WI38 (cell line): ENCODE results near the gene ADIPOQ.

Experiments used
- H3K4me3 ChIP-seq: 2 replicates; pipeline ENCODE4 v1.5.1; 2011; ENCODE audit warnings: low read depth, mild to moderate bottlenecking, control low read depth, low read length
- TF ChIP-seq, protein P1 (sequence below): IDR thresholded peaks from 2 replicates; pipeline ENCODE4 v1.5.1; 2012; ENCODE audit warnings: low read depth, mild to moderate bottlenecking, control low read depth, low read length

ADIPOQ gene

DNA sequence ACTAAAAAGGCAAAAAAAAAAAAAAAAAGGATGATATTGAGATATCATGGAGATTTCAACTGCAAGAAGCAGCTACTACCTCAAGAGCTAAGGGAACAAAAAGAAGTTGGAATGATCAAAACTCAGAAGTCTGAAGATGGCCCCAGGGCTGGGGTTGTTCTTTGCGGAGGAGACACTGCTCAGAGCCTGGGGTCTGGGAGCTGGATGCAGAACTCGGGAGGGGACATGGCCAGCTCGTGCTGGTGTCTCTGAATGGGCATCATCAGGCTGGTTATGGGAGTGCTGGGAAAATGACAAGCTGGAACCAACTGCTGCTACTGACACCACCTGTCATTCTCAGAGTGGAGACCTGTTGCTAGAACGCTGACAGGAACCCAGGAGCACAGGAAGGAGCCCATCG lies 14.2 kb upstream of the ADIPOQ start:
- TF ChIP-seq, protein P1, sequence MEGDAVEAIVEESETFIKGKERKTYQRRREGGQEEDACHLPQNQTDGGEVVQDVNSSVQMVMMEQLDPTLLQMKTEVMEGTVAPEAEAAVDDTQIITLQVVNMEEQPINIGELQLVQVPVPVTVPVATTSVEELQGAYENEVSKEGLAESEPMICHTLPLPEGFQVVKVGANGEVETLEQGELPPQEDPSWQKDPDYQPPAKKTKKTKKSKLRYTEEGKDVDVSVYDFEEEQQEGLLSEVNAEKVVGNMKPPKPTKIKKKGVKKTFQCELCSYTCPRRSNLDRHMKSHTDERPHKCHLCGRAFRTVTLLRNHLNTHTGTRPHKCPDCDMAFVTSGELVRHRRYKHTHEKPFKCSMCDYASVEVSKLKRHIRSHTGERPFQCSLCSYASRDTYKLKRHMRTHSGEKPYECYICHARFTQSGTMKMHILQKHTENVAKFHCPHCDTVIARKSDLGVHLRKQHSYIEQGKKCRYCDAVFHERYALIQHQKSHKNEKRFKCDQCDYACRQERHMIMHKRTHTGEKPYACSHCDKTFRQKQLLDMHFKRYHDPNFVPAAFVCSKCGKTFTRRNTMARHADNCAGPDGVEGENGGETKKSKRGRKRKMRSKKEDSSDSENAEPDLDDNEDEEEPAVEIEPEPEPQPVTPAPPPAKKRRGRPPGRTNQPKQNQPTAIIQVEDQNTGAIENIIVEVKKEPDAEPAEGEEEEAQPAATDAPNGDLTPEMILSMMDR = no peak
- H3K4me3 ChIP-seq = no peak overlapping the region

DNA sequence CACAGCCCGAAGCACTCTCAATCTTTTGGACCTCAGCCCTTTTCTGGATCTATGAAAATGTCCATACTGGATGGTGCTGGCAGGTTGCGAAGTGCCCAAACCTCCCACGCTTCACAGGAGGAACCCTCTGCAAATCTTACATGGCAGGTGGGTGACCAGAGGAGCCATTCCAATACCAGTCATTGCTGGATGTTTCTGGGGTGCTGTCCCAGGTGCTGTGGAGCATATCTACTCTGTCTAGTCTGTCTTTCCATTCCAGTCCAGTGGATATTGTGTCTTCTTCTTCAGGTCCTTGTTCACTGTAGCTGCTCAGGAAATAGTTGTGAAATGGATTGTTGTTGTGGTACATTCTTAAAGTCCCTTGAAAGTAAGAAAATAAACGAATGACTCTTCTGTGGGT lies 10.7 kb upstream of the ADIPOQ start:
- H3K4me3 ChIP-seq = no peak overlapping the region

DNA sequence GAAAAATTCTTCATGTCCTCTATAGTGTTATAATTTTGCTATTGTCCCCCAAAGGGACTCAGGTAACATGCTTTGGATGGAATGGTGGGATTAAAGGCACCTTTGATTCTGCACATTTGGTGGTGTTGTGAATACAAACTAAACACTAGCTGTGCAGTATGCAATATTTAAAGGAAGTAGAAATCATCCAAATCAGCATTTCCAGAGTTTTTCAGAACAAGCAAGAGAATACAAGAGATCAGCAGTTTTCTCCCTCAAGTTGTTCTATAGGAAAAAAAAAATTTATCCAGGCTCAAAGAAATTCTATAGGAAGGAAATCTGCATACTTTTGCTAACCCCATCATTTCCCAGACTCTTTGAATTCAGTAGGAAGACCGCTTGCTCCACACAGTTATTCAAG lies 10.2 kb upstream of the ADIPOQ start:
- H3K4me3 ChIP-seq = no peak overlapping the region
- TF ChIP-seq, protein P1 = no peak

More for the DNA sequence above, 10.7 kb upstream of the ADIPOQ start:
- TF ChIP-seq, protein P1 = no peak

DNA sequence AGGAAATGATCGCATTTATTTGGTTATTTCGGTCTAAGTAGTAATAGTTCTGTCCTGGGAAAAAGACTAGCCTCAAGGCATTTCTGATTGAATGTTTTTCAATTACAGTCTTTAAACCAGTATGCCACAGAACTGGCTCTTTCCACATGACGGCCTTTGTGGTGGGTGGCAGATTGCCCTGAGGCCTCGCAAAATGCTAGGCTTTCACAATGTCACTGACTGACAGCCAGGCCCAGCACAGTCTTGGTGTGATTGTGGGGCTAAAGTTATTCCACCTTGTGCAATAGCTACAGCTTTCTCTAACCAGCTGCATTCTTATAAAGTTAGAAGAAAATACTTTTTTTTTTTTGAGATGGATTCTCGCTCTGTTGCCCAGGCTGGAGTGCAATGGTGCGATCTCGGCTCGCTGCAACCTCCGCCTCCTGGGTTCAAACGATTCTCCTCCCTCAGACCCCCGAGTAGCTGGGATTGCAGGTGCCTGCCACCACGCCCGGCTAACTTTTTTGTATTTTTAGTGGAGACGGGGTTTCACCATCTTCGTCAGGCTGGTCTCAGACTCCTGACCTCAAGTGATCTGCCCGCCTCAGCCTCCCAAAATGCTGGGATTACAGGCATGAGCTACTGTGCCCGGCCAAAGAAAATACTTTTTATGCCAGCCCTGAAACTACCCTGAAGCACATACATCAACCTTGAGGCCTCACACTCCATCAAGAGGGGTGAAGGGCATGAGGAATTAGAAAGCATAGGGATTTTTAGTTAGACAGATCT lies 2.5 kb upstream of the ADIPOQ start:
- no peak overlapping the region for H3K4me3 ChIP-seq
- TF ChIP-seq, protein P1 = no peak

DNA sequence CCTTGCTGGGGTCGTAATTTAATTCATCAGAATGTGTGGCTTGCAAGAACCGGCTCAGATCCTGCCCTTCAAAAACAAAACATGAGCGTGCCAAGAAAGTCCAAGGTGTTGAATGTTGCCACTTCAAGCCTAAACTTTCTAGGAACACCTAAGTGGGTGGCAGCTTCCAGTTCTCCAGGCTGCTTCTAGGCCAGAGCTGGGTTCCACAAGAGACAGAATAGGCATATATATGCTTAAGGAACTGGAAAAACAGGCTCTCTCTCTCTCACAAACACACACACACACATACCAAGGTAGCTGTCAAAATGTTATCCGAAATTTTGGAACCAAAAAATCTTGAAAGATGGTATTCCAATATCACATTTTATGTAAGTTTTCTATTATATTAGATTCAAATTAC lies 890 bp upstream of the ADIPOQ start:
- H3K4me3 ChIP-seq = no peak overlapping the region
- TF ChIP-seq, protein P1 = no peak

DNA sequence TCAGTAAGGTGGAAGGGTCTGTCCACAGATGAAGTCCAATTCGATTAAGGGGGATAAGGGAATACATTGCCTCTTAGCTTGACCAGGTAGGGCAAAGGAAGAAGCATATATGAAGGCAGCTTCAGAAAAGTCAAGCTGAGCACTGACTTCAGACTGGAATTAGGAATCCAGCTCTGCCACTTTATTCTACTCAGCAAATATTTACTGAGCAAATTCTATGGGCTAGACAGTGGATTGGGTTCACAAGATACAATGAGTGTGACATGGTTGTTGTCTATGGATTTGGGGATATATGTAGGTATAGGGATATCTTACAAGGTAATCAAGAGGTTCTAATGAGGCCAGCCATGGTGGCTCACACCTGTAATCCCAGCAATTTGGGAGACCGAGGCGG lies 526 bp downstream of the ADIPOQ start:
- H3K4me3 ChIP-seq = no peak overlapping the region
- TF ChIP-seq, protein P1 = no peak

DNA sequence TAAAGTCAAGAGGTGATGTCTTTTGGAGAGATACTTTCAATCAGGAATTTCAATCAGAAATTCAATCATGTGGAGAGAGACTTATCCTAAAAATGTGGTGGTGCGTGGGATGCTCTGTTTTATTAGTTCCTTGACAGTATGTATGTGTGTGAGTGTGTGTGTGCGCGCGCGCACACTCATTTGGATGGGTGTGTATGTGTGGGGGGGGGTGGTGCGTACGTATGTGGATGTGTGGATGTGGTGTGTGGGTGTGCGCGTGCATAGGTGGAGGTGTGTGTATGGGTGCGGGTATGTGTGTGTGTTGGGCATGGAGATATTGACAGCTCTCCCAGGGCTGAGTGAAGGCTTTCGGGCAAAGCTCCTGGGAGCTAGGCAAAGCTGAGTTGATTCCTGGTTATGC lies 2.4 kb downstream of the ADIPOQ start:
- H3K4me3 ChIP-seq = no peak overlapping the region
- TF ChIP-seq, protein P1 = no peak
